ENCODE results near the gene PDE2A. TPM values are rescaled to one million over a fixed set of nuclear protein-coding genes. Genes with fewer than 3 reads are reported as not detected.

Gene PDE2A
- total and polyA plus RNA-seq, 9 donors: 8.3 to 44.0 (median 12.8) TPM

- intact Hi-C loops (cut with DNase I): loop anchor here (5.0 to 10.0 kb wide), 4 partner anchors 52 to 195 kb away; no protein-coding TSS in a partner anchor
- WGBS, 3 donors: 8 to 12% (median 8%) methylated on average over 46 to 74 of the region's 74 CpGs
- no peak overlapping the region for H3K27ac ChIP-seq
- H3K4me1 ChIP-seq (ENCODE audit: insufficient read depth): no peaks in the 10 kb centered on the region
- no peak overlapping the region for H3K4me3 ChIP-seq
- peak in 2 of 3 donors; percentile 21 to 39 for TF ChIP-seq CTCF (IDR thresholded peaks at IDR 0.05)
- no peak for TF ChIP-seq EP300 (IDR thresholded peaks at IDR 0.05)
- no peak for TF ChIP-seq POLR2A (IDR thresholded peaks at IDR 0.05)
- H3K27me3 ChIP-seq: no peaks in the 10 kb centered on the region
- no peaks in the 10 kb centered on the region for H3K9me3 ChIP-seq
- DNase-seq: peak in 4 of 5 donors; percentile 39 to 63 (median 48)
- H3K36me3 ChIP-seq: no peaks in the 10 kb centered on the region
These were observed 84.1 kb downstream of the PDE2A start for GRCh38 chr11:72589802-72590761.

DNA sequence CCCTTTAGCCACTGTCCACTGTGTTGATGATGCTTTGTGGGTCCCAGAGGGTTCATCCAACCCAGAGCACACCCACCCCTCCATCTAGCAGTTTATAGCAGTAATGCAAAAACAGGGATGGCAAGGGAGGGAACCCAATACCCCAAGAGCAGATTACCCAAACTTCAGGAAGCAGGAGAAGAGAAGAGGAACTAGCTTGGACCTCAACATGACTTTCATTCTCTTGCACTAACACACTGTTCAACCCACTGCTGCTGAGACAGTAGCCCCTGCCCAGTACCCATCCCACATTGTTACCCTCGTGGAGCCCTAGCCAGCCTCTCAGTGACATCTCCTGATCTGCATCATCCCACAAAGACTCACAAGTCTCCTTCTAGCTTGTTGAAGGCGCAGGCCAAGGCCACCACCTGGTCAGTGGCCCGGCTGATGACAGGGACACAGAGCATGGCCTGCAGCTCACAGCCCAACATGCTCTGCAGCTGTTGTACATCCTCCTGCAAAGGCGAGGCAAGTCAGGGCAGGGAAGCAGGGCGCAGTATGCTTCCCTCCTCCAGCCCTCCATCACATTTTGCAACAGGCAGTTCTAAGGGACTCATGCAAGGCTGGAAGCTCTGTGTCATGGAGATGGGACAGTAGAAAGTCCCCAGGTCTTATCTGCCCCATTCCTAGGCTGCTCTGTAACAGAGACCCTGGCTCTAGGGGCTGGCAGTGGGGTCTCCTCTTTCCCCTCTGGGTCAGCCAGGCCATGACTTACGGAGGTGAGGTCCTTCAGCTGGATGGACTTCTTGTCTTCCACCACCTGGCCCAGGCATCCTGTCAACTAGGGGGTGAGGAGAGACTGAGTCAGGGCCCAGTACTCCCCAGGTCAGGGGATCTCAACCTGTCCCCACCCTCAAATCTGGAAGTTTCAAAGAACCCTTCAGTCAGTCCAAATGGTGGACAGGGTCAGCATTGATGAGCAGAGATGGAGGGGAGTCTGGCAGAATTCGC is 85.5 kb downstream of the PDE2A start:
- intact Hi-C loops (cut with DNase I): loop anchor here (5.0 to 10.0 kb wide), 3 partner anchors 54 to 104 kb away; no protein-coding TSS in a partner anchor
- no peak overlapping the region for H3K27ac ChIP-seq
- no peaks in the 10 kb centered on the region for H3K4me1 ChIP-seq (ENCODE audit: insufficient read depth)
- H3K9me3 ChIP-seq: no peaks in the 10 kb centered on the region
- no peaks in the 10 kb centered on the region for H3K27me3 ChIP-seq
- H3K4me3 ChIP-seq: no peak overlapping the region
- TF ChIP-seq POLR2A (IDR thresholded peaks at IDR 0.05): no peak
- no peak for TF ChIP-seq CTCF (IDR thresholded peaks at IDR 0.05)
- WGBS, 3 donors: 83 to 92% (median 91%) methylated on average over 7 of the region's 7 CpGs
- H3K36me3 ChIP-seq: no peaks in the 10 kb centered on the region
- DNase-seq: peak in 1 of 5 donors; percentile 8

- Histone ChIP-seq H3K27me3 (no peaks in the 10 kb centered on the region), H3K9me3 (no peaks in the 10 kb centered on the region), H3K4me3 (no peak overlapping the region), H3K27ac (no peak overlapping the region), H3K4me1 (ENCODE audit: insufficient read depth) (no peaks in the 10 kb centered on the region), H3K36me3 (no peaks in the 10 kb centered on the region)
- DNase-seq: peak in 1 of 5 donors; percentile 8
- WGBS, 3 donors: 84 to 95% (median 92%) methylated on average over 1 of the region's 1 CpG
- TF ChIP-seq EP300 (IDR thresholded peaks at IDR 0.05): no peak
- TF ChIP-seq CTCF (IDR thresholded peaks at IDR 0.05): no peak
- no peak for TF ChIP-seq POLR2A (IDR thresholded peaks at IDR 0.05)
- intact Hi-C loops (cut with DNase I): loop anchor here (2.0 to 10.0 kb wide), 4 partner anchors 55 to 103 kb away; no protein-coding TSS in a partner anchor
These were observed 86.5 kb downstream of the PDE2A start for GRCh38 chr11:72587696-72588095.
